HepG2 (cell line): ENCODE measurements around the gene CRAMP1. TPM values are rescaled to one million over a fixed set of nuclear protein-coding genes. Genes with fewer than 3 reads are reported as not detected.

Source experiments
- ATAC-seq: fragments of 200-7000 bp; cut with Tn5 transposase; 3 replicates; pipeline ENCODE4 v1.9.1; 2020; ENCODE audit warnings: mild to moderate bottlenecking, moderate library complexity
- BruUV-seq: library from RNA; stranded (reverse); fragments of 400-500 nt; replicated peaks from 2 replicates; lab custom pipeline; 2021; lab: Mats Ljungman, UMichigan
- CTCF ChIA-PET: fragments of 300-600 bp; formaldehyde crosslinking; extraction: SDS; loops from one replicate; lab custom pipeline; 2021; ENCODE audit warnings: low total read pairs, inconsistent platforms, low intra/inter-chr PET ratio; lab: Yijun Ruan, JAX
- POLR2A ChIA-PET: fragments of 350-600 bp; sonication (Branson Sonifier 250); formaldehyde crosslinking; loops from one replicate; lab custom pipeline; 2020; ENCODE audit warnings: antibody characterized with exemption, inconsistent platforms; lab: Yijun Ruan, JAX
- DNase-seq: peaks from one replicate; pipeline ENCODE4 v3.0.0-alpha.2; 2015; ENCODE audit warnings: low spot score
- FAIRE-seq: peaks from 3 replicates; lab custom pipeline; 2011; peaks lifted over from hg19 to GRCh38; lab: Jason Lieb, UNC
- H2AFZ ChIP-seq: one replicate; pipeline ENCODE4 v1.6.1; 2011; ENCODE audit warnings: low read length, inconsistent platforms
- H3K27ac ChIP-seq: fragments of 300-600 bp; 3 replicates; pipeline ENCODE4 v1.8.0; 2011; ENCODE audit warnings: mixed run types, mild to moderate bottlenecking, mixed read lengths, low read length, inconsistent platforms; ENCODE audit not compliant: insufficient read depth; ENCODE audit errors: extremely low read length
- H3K27me3 ChIP-seq, 2 experiments: fragments of 200-600 bp in 1 of 2; 2 replicates in 1 of 2; 3 replicates in 1 of 2; pipeline versions ENCODE4 v1.6.0 to v1.8.0; 2011; ENCODE audit warnings: low read length in 2 of 2, mild to moderate bottlenecking in 2 of 2, moderate library complexity in 2 of 2, inconsistent platforms in 1 of 2; ENCODE audit not compliant: insufficient read depth in 2 of 2, control insufficient read depth in 1 of 2
- H3K36me3 ChIP-seq, 2 experiments: fragments of 200-600 bp in 1 of 2; replicated peaks in 1 of 2; 2 replicates in 1 of 2; 3 replicates in 1 of 2; pipeline versions ENCODE4 v1.5.1 to v1.8.0; 2011; ENCODE audit warnings: low read length in 2 of 2, inconsistent platforms in 1 of 2; ENCODE audit not compliant: insufficient read depth in 2 of 2, control insufficient read depth in 1 of 2
- H3K4me1 ChIP-seq: 2 replicates; pipeline ENCODE4 v1.5.1; 2012; ENCODE audit warnings: low read length, inconsistent platforms; ENCODE audit not compliant: insufficient read depth
- H3K4me2 ChIP-seq: 2 replicates; pipeline ENCODE4 v1.6.0; 2011; ENCODE audit warnings: low read depth, low read length, inconsistent platforms
- H3K4me3 ChIP-seq, 3 experiments: fragments of 200-600 bp in 1 of 3; sonication (generic), shearing (Covaris generic) in 1 of 3; replicated peaks in 1 of 3; 2 replicates each; pipeline ENCODE4 v1.5.1; 2011 to 2016; ENCODE audit warnings: low read length in 3 of 3, inconsistent platforms in 2 of 3, low read depth in 2 of 3, mild to moderate bottlenecking in 2 of 3, control low read depth in 1 of 3, mixed read lengths in 1 of 3; ENCODE audit not compliant: insufficient read depth in 1 of 3
- H3K79me2 ChIP-seq: one replicate; pipeline ENCODE4 v1.6.1; 2011; ENCODE audit warnings: low read length, inconsistent platforms; ENCODE audit not compliant: insufficient read depth
- H3K9ac ChIP-seq: 2 replicates; pipeline ENCODE4 v1.6.0; 2011; ENCODE audit warnings: mild to moderate bottlenecking, low read depth, low read length, inconsistent platforms; ENCODE audit not compliant: insufficient read depth
- H3K9me3 ChIP-seq: 2 replicates; pipeline ENCODE4 v1.5.1; 2012; ENCODE audit warnings: mild to moderate bottlenecking, low read length
- H4K20me1 ChIP-seq: 2 replicates; pipeline ENCODE4 v1.6.0; 2011; ENCODE audit warnings: inconsistent platforms, mild to moderate bottlenecking, low read length, moderate library complexity; ENCODE audit not compliant: insufficient read depth
- ELF4 ChIP-seq: sonication (generic); formaldehyde crosslinking; IDR thresholded peaks from 2 replicates; pipeline ENCODE4 v1.5.0; 2020; ENCODE audit warnings: missing genetic modification reagents, mild to moderate bottlenecking, moderate library complexity, borderline replicate concordance
- MAFF ChIP-seq: IDR thresholded peaks from 2 replicates; pipeline ENCODE4 v1.6.1; 2011; ENCODE audit warnings: low read depth, low read length, improper control_type of control experiment
- MAFK ChIP-seq, 2 experiments: IDR thresholded peaks in 1 of 2; conservative IDR thresholded peaks in 1 of 2; 2 replicates each; pipeline ENCODE4 v1.6.1; 2011; ENCODE audit warnings: improper control_type of control experiment in 2 of 2, low read length in 2 of 2
- ZBTB21 ChIP-seq: sonication (generic); formaldehyde crosslinking; IDR thresholded peaks from 2 replicates; pipeline ENCODE4 v1.4.0; 2020; ENCODE audit warnings: missing genetic modification reagents
- ZKSCAN8 ChIP-seq: IDR thresholded peaks from 2 replicates; pipeline ENCODE4 v1.6.1; 2016; ENCODE audit warnings: borderline replicate concordance, missing genetic modification reagents, missing compliant biosample characterization
- ZNF629 ChIP-seq: sonication (generic); formaldehyde crosslinking; conservative IDR thresholded peaks from 2 replicates; pipeline ENCODE4 v1.5.0; 2020; ENCODE audit warnings: missing genetic modification reagents
- WGBS: methylation state at CpG from one replicate; pipeline ENCODE4 v1.1.6; 2017; ENCODE audit warnings: low lambda C conversion rate; 5-methylcytosine and 5-hydroxymethylcytosine counted together
- in situ Hi-C: cut with HindIII; loops from 2 replicates; pipeline ENCODE4 v1.10.0; 2017; ENCODE audit warnings: low pct_unique_long_range_greater_than_20kb; ENCODE audit not compliant: extremely low pct_ligation_motif_present
- intact Hi-C: fragments of 100-400 bp; cut with micrococcal nuclease; formaldehyde crosslinking; loops from one replicate; pipeline ENCODE4 v1.10.0; 2022; ENCODE audit not compliant: unreplicated experiment
- polyA plus RNA-seq, 8 experiments: library from polyadenylated mRNA; depleted of rRNA in 3 of 8; stranded (reverse) in 7 of 8; unstranded in 1 of 8; fragments of >200 nt; fragmentation: Illumina TruSeq in 4 of 8; extraction: Trizol in 4 of 8; gene quantifications; 2 replicates each; pipeline versions ENCODE4 v1.2.1 to v1.2.3, GENCODE V29; 2011 to 2016; ENCODE audit warnings: low read depth in 4 of 8, missing spikeins in 1 of 8, mixed read lengths in 1 of 8; ENCODE audit not compliant: insufficient read depth in 1 of 8
- total RNA-seq, 5 experiments: library from RNA; depleted of rRNA; stranded (reverse); fragments of >200 nt; fragmentation: Illumina TruSeq; extraction: Trizol; gene quantifications; 2 replicates each; pipeline ENCODE4 v1.2.3, GENCODE V29; 2016; ENCODE audit warnings: low read depth in 1 of 5
- TF ChIP-seq, protein P1 (sequence below): sonication (generic); formaldehyde crosslinking; IDR thresholded peaks from 2 replicates; pipeline ENCODE4 v1.8.0; 2022; ENCODE audit warnings: mild to moderate bottlenecking, missing genetic modification reagents, moderate library complexity

Gene CRAMP1
- total and polyA plus RNA-seq, 2 of the 13 experiments (the other 11 are each of a cell fraction or from before 2014, with no cell fraction given) = 6.8 to 9.7 TPM

DNA sequence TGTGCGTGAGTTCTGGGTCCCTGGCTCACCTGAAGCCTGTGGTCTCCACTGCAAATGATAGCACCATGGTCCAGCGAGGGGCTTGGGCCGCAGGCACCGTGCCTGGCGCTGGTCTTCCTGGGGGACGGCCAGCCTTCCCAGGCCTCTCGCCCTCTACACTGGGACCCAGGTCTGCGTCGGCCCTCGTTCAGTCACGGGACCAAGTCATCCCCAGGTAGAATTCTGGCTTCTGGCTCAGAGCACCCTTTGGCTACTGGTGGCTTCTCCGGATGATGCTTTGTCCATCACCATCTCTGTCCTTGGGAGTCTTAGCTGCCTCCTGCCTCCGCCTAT is 20.4 kb downstream of the CRAMP1 start:
- intact Hi-C loops = no loop called here
- in situ Hi-C loops = no loop called here
- H3K9me3 ChIP-seq = no peaks in the 10 kb centered on the region
- no peak overlapping the region for H3K4me2 ChIP-seq
- FAIRE-seq (no peak), ATAC-seq (no peak), DNase-seq (no peak)
- H3K36me3 ChIP-seq = peaks cover 27 to 74% of the 10 kb centered on the region in 2 experiments
- H3K4me3 ChIP-seq = no peak overlapping the region
- no TSS peak for BruUV-seq
- 100% methylated on average over 1 of the region's 13 CpGs for WGBS
- ChIA-PET CTCF (no interaction called here), POLR2A (no interaction called here)
- no peak overlapping the region for H3K9ac ChIP-seq
- peaks cover 16% of the 10 kb centered on the region for H3K79me2 ChIP-seq
- H3K27me3 ChIP-seq = no peaks in the 10 kb centered on the region
- no peak overlapping the region for H3K27ac ChIP-seq
- no peaks in the 10 kb centered on the region for H3K4me1 ChIP-seq
- TF ChIP-seq ELF4 (CRISPR knock-in tag) = no peak
- peaks cover 6% of the 10 kb centered on the region for H4K20me1 ChIP-seq
- no peak overlapping the region for H2AFZ ChIP-seq

GRCh38 chr16:1633310-1633709 is 21.1 kb downstream of the CRAMP1 start:
- no peaks in the 10 kb centered on the region for H3K27me3 ChIP-seq
- H3K4me3 ChIP-seq = no peak overlapping the region
- H2AFZ ChIP-seq = no peak overlapping the region
- FAIRE-seq = no peak
- intact Hi-C loops = no loop called here
- WGBS = 96% methylated on average over 10 of the region's 12 CpGs
- no peak overlapping the region for H3K27ac ChIP-seq
- no peaks in the 10 kb centered on the region for H3K9me3 ChIP-seq
- H3K36me3 ChIP-seq = peaks cover 32 to 80% of the 10 kb centered on the region in 2 experiments
- POLR2A ChIA-PET = no interaction called here
- H3K4me2 ChIP-seq = no peak overlapping the region
- TF ChIP-seq ZNF629 (CRISPR knock-in tag) (no peak), ZKSCAN8 (CRISPR knock-in tag) (no peak), MAFK (conservative IDR thresholded peaks at IDR 0.05 in 1 of 2, IDR thresholded peaks at IDR 0.05 in 1 of 2; ENCODE audit: low read length in 2 of 2) (peak; percentile 54 to 65), ZBTB21 (CRISPR knock-in tag) (no peak), MAFF (peak; percentile 38; the same call in 1 of the 2 replicates)
- TF ChIP-seq, protein P1, sequence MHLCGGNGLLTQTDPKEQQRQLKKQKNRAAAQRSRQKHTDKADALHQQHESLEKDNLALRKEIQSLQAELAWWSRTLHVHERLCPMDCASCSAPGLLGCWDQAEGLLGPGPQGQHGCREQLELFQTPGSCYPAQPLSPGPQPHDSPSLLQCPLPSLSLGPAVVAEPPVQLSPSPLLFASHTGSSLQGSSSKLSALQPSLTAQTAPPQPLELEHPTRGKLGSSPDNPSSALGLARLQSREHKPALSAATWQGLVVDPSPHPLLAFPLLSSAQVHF (CRISPR knock-in tag) = no peak
- TF ChIP-seq, all 625 proteins: peak for 2
- ATAC-seq (no peak), DNase-seq (no peak)
- BruUV-seq = no TSS peak
- H3K79me2 ChIP-seq = peaks cover 14% of the 10 kb centered on the region
- in situ Hi-C loops = no loop called here
- peaks cover 6% of the 10 kb centered on the region for H4K20me1 ChIP-seq
- no peaks in the 10 kb centered on the region for H3K4me1 ChIP-seq
- CTCF ChIA-PET = no interaction called here
- H3K9ac ChIP-seq = no peak overlapping the region
